ENCODE data around the gene ABCB8.

The ABCB8 gene

GRCh38 chr7:151071032-151071866 lies 43.0 kb downstream of the ABCB8 start:
- Histone ChIP-seq H3K27ac (no peak overlapping the region), H3K4me2 (ENCODE audit: low read length) (no peak overlapping the region), H3K4me3 (ENCODE audit: low read depth, low read length) (no peak overlapping the region), H2AFZ (no peak overlapping the region), H3K36me3 (ENCODE audit: control insufficient read depth, insufficient read depth, low read length) (no peaks in the 10 kb centered on the region), H3K27me3 (ENCODE audit: control insufficient read depth, insufficient read depth, low read length) (no peaks in the 10 kb centered on the region), H3K9ac (no peak overlapping the region), H3K79me2 (peaks cover 3% of the 10 kb centered on the region), H3K4me1 (peaks cover 18% of the 10 kb centered on the region), H3K9me3 (ENCODE audit: control insufficient read depth, low read length) (no peaks in the 10 kb centered on the region)
- TF ChIP-seq CTCF (IDR thresholded peaks at IDR 0.05): no peak

GRCh38 chr7:151073990-151074389 lies 45.7 kb downstream of the ABCB8 start:
- no peak for TF ChIP-seq CTCF (IDR thresholded peaks at IDR 0.05)
- no peak overlapping the region for H3K27ac ChIP-seq
- H3K79me2 ChIP-seq: peaks cover 3% of the 10 kb centered on the region
- H3K4me2 ChIP-seq (ENCODE audit: low read length): no peak overlapping the region
- no peaks in the 10 kb centered on the region for H3K36me3 ChIP-seq (ENCODE audit: control insufficient read depth, insufficient read depth, low read length)
- no peaks in the 10 kb centered on the region for H3K9me3 ChIP-seq (ENCODE audit: control insufficient read depth, low read length)
- H3K4me3 ChIP-seq (ENCODE audit: low read depth, low read length): no peak overlapping the region
- H3K27me3 ChIP-seq (ENCODE audit: control insufficient read depth, insufficient read depth, low read length): no peaks in the 10 kb centered on the region
- peaks cover 7% of the 10 kb centered on the region for H3K4me1 ChIP-seq
- no peak overlapping the region for H2AFZ ChIP-seq
- H3K9ac ChIP-seq: no peak overlapping the region

GRCh38 chr7:151074817-151075661 lies 46.8 kb downstream of the ABCB8 start:
- Histone ChIP-seq H3K9me3 (ENCODE audit: control insufficient read depth, low read length) (no peaks in the 10 kb centered on the region), H3K27ac (no peak overlapping the region), H3K36me3 (ENCODE audit: control insufficient read depth, insufficient read depth, low read length) (no peaks in the 10 kb centered on the region), H3K9ac (no peak overlapping the region), H3K27me3 (ENCODE audit: control insufficient read depth, insufficient read depth, low read length) (no peaks in the 10 kb centered on the region), H3K4me3 (ENCODE audit: low read depth, low read length) (no peak overlapping the region), H3K79me2 (peaks cover 10% of the 10 kb centered on the region), H2AFZ (no peak overlapping the region), H3K4me1 (peaks cover 18% of the 10 kb centered on the region), H3K4me2 (ENCODE audit: low read length) (no peak overlapping the region)
- TF ChIP-seq CTCF (IDR thresholded peaks at IDR 0.05): no peak

- Histone ChIP-seq H2AFZ (no peak overlapping the region), H3K27ac (no peak overlapping the region), H3K36me3 (ENCODE audit: control insufficient read depth, insufficient read depth, low read length) (no peaks in the 10 kb centered on the region), H3K9me3 (ENCODE audit: control insufficient read depth, low read length) (no peaks in the 10 kb centered on the region), H3K4me1 (peaks cover 18% of the 10 kb centered on the region), H3K4me3 (ENCODE audit: low read depth, low read length) (no peak overlapping the region), H3K9ac (no peak overlapping the region), H3K79me2 (peaks cover 12% of the 10 kb centered on the region), H3K27me3 (ENCODE audit: control insufficient read depth, insufficient read depth, low read length) (no peaks in the 10 kb centered on the region), H3K4me2 (ENCODE audit: low read length) (no peak overlapping the region)
- no peak for TF ChIP-seq CTCF (IDR thresholded peaks at IDR 0.05)
Observed at GRCh38 chr7:151075662-151075971, 47.4 kb downstream of the ABCB8 start.
